HL-60 (cell line): ENCODE measurements around the gene TOMM70.

Source experiments
- DNase-seq, 2 experiments: peaks; one replicate each; pipeline ENCODE4 v3.0.0-alpha.2; 2010 to 2020; ENCODE audit warnings: low read depth in 1 of 2, low spot score in 1 of 2
- H3K27ac ChIP-seq: fragments of 250-450 bp; sonication (Bioruptor Pico); replicated peaks from 2 replicates; pipeline ENCODE4 v1.5.1; 2020; ENCODE audit warnings: mild to moderate bottlenecking, moderate library complexity
- H3K27me3 ChIP-seq: fragments of 250-450 bp; sonication (Bioruptor Pico); 2 replicates; pipeline ENCODE4 v1.5.1; 2021; ENCODE audit warnings: mild to moderate bottlenecking, moderate library complexity; ENCODE audit not compliant: insufficient read depth, poor library complexity, severe bottlenecking
- H3K4me3 ChIP-seq: replicated peaks from 2 replicates; pipeline ENCODE4 v1.5.1; 2011; ENCODE audit warnings: mild to moderate bottlenecking, control low read depth, low read length; ENCODE audit not compliant: insufficient read depth
- GABPA ChIP-seq: IDR thresholded peaks from 2 replicates; pipeline ENCODE4 v1.6.1; 2012; ENCODE audit warnings: low read depth
- POLR2AphosphoS5 ChIP-seq: IDR thresholded peaks from 2 replicates; pipeline ENCODE4 v1.6.1; 2012; ENCODE audit warnings: low read depth
- SPI1 ChIP-seq: IDR thresholded peaks from 2 replicates; pipeline ENCODE4 v1.6.1; 2012; ENCODE audit warnings: low read depth, mild to moderate bottlenecking, borderline replicate concordance
- TF ChIP-seq, protein P1 (sequence below): IDR thresholded peaks from one replicate; pipeline ENCODE4 v1.5.1; 2011; ENCODE audit warnings: low read length, control low read depth, inconsistent platforms; ENCODE audit not compliant: insufficient read depth
- TF ChIP-seq, protein P2 (sequence below): IDR thresholded peaks from 2 replicates; pipeline ENCODE4 v1.6.1; 2012; ENCODE audit warnings: low read depth; ENCODE audit not compliant: insufficient replicate concordance

The TOMM70 gene

DNA sequence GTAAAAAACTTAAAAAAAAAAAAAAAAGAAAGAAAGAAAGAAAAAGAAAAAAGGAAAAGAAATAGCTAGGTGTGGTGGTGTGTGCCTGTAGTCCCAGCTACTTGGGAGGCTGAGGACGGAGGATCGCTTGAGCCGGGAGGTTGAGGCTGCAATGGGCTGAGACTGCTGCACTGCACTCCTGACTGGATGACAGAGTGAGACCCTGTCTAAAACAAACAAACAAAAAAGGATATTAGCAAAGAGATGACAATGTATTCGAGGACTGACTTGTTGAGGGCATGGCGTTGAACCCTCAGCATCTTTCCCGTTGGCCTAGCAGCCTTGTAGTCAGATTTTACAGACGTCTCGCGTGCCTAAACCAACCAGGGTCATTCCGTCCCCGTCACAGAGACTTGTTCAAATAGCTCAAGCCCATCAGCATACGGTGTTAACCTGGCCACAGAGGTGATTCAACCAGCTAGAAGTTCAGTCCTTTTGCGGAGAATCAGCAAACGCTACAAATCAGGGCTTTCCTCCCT, 66.9 kb downstream of the TOMM70 start:
- no peak for DNase-seq
- TF ChIP-seq, protein P1, sequence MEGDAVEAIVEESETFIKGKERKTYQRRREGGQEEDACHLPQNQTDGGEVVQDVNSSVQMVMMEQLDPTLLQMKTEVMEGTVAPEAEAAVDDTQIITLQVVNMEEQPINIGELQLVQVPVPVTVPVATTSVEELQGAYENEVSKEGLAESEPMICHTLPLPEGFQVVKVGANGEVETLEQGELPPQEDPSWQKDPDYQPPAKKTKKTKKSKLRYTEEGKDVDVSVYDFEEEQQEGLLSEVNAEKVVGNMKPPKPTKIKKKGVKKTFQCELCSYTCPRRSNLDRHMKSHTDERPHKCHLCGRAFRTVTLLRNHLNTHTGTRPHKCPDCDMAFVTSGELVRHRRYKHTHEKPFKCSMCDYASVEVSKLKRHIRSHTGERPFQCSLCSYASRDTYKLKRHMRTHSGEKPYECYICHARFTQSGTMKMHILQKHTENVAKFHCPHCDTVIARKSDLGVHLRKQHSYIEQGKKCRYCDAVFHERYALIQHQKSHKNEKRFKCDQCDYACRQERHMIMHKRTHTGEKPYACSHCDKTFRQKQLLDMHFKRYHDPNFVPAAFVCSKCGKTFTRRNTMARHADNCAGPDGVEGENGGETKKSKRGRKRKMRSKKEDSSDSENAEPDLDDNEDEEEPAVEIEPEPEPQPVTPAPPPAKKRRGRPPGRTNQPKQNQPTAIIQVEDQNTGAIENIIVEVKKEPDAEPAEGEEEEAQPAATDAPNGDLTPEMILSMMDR = no peak
- TF ChIP-seq SPI1 (no peak), GABPA (no peak), POLR2AphosphoS5 (no peak)
- TF ChIP-seq, protein P2, sequence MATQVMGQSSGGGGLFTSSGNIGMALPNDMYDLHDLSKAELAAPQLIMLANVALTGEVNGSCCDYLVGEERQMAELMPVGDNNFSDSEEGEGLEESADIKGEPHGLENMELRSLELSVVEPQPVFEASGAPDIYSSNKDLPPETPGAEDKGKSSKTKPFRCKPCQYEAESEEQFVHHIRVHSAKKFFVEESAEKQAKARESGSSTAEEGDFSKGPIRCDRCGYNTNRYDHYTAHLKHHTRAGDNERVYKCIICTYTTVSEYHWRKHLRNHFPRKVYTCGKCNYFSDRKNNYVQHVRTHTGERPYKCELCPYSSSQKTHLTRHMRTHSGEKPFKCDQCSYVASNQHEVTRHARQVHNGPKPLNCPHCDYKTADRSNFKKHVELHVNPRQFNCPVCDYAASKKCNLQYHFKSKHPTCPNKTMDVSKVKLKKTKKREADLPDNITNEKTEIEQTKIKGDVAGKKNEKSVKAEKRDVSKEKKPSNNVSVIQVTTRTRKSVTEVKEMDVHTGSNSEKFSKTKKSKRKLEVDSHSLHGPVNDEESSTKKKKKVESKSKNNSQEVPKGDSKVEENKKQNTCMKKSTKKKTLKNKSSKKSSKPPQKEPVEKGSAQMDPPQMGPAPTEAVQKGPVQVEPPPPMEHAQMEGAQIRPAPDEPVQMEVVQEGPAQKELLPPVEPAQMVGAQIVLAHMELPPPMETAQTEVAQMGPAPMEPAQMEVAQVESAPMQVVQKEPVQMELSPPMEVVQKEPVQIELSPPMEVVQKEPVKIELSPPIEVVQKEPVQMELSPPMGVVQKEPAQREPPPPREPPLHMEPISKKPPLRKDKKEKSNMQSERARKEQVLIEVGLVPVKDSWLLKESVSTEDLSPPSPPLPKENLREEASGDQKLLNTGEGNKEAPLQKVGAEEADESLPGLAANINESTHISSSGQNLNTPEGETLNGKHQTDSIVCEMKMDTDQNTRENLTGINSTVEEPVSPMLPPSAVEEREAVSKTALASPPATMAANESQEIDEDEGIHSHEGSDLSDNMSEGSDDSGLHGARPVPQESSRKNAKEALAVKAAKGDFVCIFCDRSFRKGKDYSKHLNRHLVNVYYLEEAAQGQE = no peak
- Histone ChIP-seq H3K27me3 (no peaks in the 10 kb centered on the region), H3K27ac (peak overlapping the region; percentile 27), H3K4me3 (peak overlapping the region; percentile 72)

- no peak for DNase-seq
Measured at GRCh38 chr3:100333051-100333450, 67.8 kb downstream of the TOMM70 start.

GRCh38 chr3:100331660-100332059, 69.2 kb downstream of the TOMM70 start:
- TF ChIP-seq SPI1 (no peak), GABPA (no peak), POLR2AphosphoS5 (no peak)
- TF ChIP-seq, protein P1 = no peak
- TF ChIP-seq, protein P2 = no peak
- no peak overlapping the region for H3K4me3 ChIP-seq
- no peaks in the 10 kb centered on the region for H3K27me3 ChIP-seq
- no peak overlapping the region for H3K27ac ChIP-seq
- DNase-seq = no peak

More at GRCh38 chr3:100333051-100333450, 67.8 kb downstream of the TOMM70 start:
- Histone ChIP-seq H3K27ac (no peak overlapping the region), H3K27me3 (no peaks in the 10 kb centered on the region), H3K4me3 (no peak overlapping the region)
- TF ChIP-seq GABPA (no peak), POLR2AphosphoS5 (no peak)
- TF ChIP-seq, protein P2 = no peak
- TF ChIP-seq, protein P1 = no peak
